Upper lobe of right lung (tissue), 1 donor: Measurements from ENCODE around the gene ITIH5. TPM values are rescaled to one million over a fixed set of nuclear protein-coding genes. Genes with fewer than 3 reads are reported as not detected.
"Not testable (repeated sequence)": the region's sequence is repeated elsewhere in the genome, so short reads cannot be mapped to it uniquely, and the experiment has no call there.

ENCODE experiments used
- ATAC-seq: fragments of 200-7000 bp; cut with Tn5 transposase; one replicate; pipeline ENCODE4 v1.9.1; 2020; ENCODE audit warnings: mild to moderate bottlenecking, moderate library complexity
- DNase-seq: peaks from one replicate; pipeline ENCODE4 v3.0.0-alpha.2; 2020
- H3K27ac ChIP-seq: fragments of 200-600 bp; one replicate; pipeline ENCODE4 v1.8.0; 2022
- H3K27me3 ChIP-seq: fragments of 200-600 bp; one replicate; pipeline ENCODE4 v1.8.0; 2022; ENCODE audit warnings: mild to moderate bottlenecking
- H3K36me3 ChIP-seq: fragments of 200-600 bp; one replicate; pipeline ENCODE4 v1.8.0; 2022
- H3K4me1 ChIP-seq: fragments of 200-600 bp; one replicate; pipeline ENCODE4 v1.8.0; 2022
- H3K4me3 ChIP-seq: fragments of 200-600 bp; one replicate; pipeline ENCODE4 v1.8.0; 2022; ENCODE audit warnings: mild to moderate bottlenecking
- H3K9me3 ChIP-seq: fragments of 200-600 bp; one replicate; pipeline ENCODE4 v1.8.0; 2022
- intact Hi-C: fragments of 100-400 bp; cut with DNase I; formaldehyde crosslinking; loops from one replicate; pipeline ENCODE4 v1.11.0; 2022
- total RNA-seq: library from RNA; stranded (reverse); fragmentation: NEBNext Ultra II Directional; extraction: Animal tissue kit (Norgen Biotek cat#: 25700); gene quantifications from one replicate; pipeline ENCODE4 v1.2.1, GENCODE V29; 2021
- TF ChIP-seq, protein P1 (sequence below): fragments of 200-600 bp; IDR thresholded peaks from one replicate; pipeline ENCODE4 v1.8.0; 2022; ENCODE audit warnings: antibody characterized with exemption
- donor health status: DM: no; HTN: yes; CAD: no; lungs with severe emphysema.

The ITIH5 gene
- total RNA-seq, 1 donor from 2014 or later: 10.5 TPM

DNA sequence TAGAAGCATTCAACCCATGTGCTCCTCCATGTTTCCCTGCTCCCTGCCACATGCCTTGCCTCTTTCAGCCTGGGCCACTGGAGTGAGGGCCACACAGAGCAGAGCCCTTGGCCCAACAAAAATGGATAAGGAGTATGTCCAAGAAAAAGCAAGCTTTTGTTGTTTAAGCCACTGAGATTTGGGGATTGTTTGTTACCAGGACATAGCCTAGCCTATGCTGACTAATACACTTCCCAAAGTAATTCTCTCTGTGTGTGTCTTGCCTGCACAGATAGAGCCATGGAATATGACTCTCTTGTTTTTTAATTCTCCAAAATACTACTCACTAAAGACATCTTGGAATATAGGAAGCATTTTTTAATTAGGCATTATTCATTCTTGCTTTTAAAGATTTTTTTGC lies 22.8 kb upstream of the ITIH5 start:
- intact Hi-C loops: loop anchor here (5.0 kb wide), 1 partner anchor 162 kb away; no protein-coding TSS in a partner anchor
- H3K36me3 ChIP-seq: no peaks in the 10 kb centered on the region
- ATAC-seq: no peak

DNA sequence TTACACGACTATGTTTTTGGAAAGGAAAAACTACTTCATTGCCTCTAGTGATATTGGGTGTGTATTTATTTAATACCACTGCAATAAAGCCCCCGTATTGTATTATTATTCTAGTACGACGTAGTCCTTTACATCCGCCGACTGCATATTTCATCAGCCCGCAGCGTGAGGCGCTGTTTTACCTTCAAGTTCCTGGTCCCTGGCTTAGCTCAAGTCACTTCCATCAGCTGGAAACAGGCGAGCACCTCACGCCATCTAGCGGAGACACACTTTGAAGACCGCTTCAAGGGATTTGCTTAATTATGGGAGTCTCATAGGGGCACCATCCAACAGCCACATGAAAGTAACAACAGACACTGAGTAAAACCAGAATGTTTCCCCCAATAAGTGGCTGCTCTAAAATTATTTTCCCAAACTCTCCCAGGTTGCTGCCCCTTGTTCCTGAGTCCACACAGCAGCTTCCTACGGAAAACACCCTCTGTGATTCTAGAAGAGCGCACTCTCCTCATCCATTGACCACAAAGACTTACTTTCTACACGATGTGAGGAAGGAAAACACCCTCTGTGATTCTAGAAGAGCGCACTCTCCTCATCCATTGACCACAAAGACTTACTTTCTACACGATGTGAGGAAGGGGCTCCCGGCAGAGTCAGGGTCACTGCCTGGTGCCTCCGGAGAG lies 20.6 kb upstream of the ITIH5 start:
- no peak overlapping the region for H3K4me3 ChIP-seq
- H3K27ac ChIP-seq: no peak overlapping the region
- H3K36me3 ChIP-seq: no peaks in the 10 kb centered on the region
- H3K4me1 ChIP-seq: no peaks in the 10 kb centered on the region
- no peaks in the 10 kb centered on the region for H3K9me3 ChIP-seq
- peaks cover 3% of the 10 kb centered on the region for H3K27me3 ChIP-seq
- TF ChIP-seq, protein P1, sequence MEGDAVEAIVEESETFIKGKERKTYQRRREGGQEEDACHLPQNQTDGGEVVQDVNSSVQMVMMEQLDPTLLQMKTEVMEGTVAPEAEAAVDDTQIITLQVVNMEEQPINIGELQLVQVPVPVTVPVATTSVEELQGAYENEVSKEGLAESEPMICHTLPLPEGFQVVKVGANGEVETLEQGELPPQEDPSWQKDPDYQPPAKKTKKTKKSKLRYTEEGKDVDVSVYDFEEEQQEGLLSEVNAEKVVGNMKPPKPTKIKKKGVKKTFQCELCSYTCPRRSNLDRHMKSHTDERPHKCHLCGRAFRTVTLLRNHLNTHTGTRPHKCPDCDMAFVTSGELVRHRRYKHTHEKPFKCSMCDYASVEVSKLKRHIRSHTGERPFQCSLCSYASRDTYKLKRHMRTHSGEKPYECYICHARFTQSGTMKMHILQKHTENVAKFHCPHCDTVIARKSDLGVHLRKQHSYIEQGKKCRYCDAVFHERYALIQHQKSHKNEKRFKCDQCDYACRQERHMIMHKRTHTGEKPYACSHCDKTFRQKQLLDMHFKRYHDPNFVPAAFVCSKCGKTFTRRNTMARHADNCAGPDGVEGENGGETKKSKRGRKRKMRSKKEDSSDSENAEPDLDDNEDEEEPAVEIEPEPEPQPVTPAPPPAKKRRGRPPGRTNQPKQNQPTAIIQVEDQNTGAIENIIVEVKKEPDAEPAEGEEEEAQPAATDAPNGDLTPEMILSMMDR: peak; percentile 87
- intact Hi-C loops: loop anchor here (5.0 kb wide), 1 partner anchor 160 kb away; no protein-coding TSS in a partner anchor
- peak; percentile 98 for ATAC-seq
- peak; percentile 84 for DNase-seq

More for the DNA sequence above, 22.8 kb upstream of the ITIH5 start:
- Histone ChIP-seq H3K4me1 (no peaks in the 10 kb centered on the region), H3K27me3 (peaks cover 3% of the 10 kb centered on the region), H3K9me3 (no peaks in the 10 kb centered on the region), H3K4me3 (no peak overlapping the region), H3K27ac (no peak overlapping the region)
- TF ChIP-seq, protein P1: no peak
- no peak for DNase-seq

DNA sequence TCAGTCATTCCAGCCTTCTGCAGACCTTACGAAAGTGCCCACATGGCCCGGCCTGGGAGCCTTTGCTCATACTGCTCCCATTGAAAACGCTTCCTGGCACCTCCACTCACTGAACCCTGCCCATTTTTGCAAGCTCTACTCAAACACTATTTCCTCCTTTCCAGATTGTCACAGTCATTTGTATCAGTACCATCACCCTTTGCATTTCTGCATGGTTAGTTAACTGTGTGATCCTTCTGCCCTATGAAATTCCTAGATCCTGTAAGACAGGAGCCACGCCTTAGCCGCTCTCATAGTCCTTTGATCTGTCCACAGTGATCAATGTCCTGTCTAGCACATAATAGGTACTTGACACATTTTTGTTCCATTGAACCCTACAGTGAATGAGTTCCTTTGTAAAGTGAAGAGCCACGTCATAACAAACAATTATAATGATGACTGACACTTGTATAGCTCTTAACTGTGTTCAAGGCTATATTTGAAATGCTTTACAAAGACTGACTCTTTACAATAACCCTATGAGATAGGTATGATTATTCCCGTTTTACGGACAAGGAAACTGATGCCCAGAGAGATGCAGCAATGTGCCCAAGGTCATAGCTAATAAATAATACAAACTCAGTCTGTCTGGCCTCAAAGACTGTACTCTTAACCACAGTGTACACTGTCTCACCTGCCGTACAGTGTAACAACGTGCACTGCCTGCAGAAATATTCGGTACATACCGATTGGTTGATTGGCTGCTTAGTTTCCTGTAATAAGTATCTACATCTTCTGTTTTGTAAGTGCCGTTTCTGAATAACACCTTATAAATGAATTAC lies 19.8 kb upstream of the ITIH5 start:
- no peaks in the 10 kb centered on the region for H3K36me3 ChIP-seq
- intact Hi-C loops: loop anchor here (5.0 kb wide), 1 partner anchor 159 kb away; no protein-coding TSS in a partner anchor
- peaks cover 3% of the 10 kb centered on the region for H3K27me3 ChIP-seq
- TF ChIP-seq, protein P1: no peak
- no peaks in the 10 kb centered on the region for H3K4me1 ChIP-seq
- no peak overlapping the region for H3K4me3 ChIP-seq
- H3K27ac ChIP-seq: no peak overlapping the region
- ATAC-seq: peak; percentile 71
- H3K9me3 ChIP-seq: no peaks in the 10 kb centered on the region
- no peak for DNase-seq

DNA sequence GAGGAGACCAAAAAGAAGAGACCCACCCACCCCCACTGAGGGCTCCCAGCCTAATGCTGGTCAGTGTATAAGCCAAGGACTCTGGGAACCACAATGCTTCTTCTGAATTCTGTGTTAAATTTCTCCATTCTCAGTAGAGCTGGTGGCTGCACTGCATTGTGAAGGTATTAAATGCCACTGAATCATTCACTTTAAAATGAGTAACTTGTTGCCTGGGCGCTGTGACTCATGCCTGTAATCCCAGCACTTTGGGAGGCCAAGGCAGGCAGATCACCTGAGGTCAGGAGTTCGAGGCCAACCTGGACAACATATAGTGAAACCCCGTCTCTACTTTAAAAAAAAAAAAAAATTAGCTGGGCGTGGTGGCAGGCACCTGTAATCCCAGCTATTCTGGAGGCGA lies 13.3 kb upstream of the ITIH5 start:
- H3K27ac ChIP-seq, H3K4me3 ChIP-seq, H3K36me3 ChIP-seq, H3K27me3 ChIP-seq, H3K4me1 ChIP-seq, DNase-seq, intact Hi-C loops, H3K9me3 ChIP-seq, ATAC-seq: not testable (repeated sequence)

DNA sequence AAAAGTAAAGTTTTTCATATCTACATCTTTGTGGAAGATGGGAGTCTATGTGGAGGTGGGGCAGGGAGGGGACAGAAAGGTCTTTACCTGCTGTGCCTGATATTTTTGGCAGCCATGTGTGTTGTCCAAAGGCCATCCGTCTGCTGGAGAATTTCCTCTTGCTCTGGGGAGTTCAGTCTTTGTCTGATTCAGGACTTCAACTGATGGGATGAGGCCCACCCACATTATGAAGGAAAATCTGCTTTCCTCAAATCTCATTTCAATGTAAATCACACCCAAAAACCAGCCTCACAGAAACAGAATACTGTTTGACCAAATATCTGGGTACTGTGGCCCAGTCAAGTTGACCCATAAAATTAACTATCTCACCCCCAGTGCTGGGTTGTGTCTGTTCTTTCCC lies 12.5 kb upstream of the ITIH5 start:
- H3K27ac ChIP-seq: no peak overlapping the region
- no peak for DNase-seq
- TF ChIP-seq, protein P1: no peak
- no peak overlapping the region for H3K4me3 ChIP-seq
- H3K4me1 ChIP-seq: no peaks in the 10 kb centered on the region
- no peaks in the 10 kb centered on the region for H3K9me3 ChIP-seq
- ATAC-seq: no peak
- no peaks in the 10 kb centered on the region for H3K27me3 ChIP-seq
- H3K36me3 ChIP-seq: no peaks in the 10 kb centered on the region
- intact Hi-C loops: no loop called here
